ENCODE data around the gene LPIN1.

- TF ChIP-seq CTCF (IDR thresholded peaks at IDR 0.05) = no peak
- no peak for TF ChIP-seq POLR2A (IDR thresholded peaks at IDR 0.05)
These were observed 49.1 kb upstream of the LPIN1 start for GRCh38 chr2:11697103-11697871.
